KMS-11 (cell line): ENCODE measurements around the gene MED12.
"Not testable (repeated sequence)": the region's sequence is repeated elsewhere in the genome, so short reads cannot be mapped to it uniquely, and the experiment has no call there.

Source experiments
- H2AFZ ChIP-seq: fragments of 200-600 bp; sonication (generic); 2 replicates; pipeline ENCODE4 v1.6.1; 2016; ENCODE audit warnings: antibody characterized with exemption, mixed run types, low read depth
- H3K27ac ChIP-seq: fragments of 200-600 bp; sonication (generic); 2 replicates; pipeline ENCODE4 v1.6.1; 2016; ENCODE audit warnings: mild to moderate bottlenecking, mixed run types
- H3K27me3 ChIP-seq: fragments of 200-600 bp; sonication (generic); 2 replicates; pipeline ENCODE4 v1.6.1; 2017; ENCODE audit warnings: mild to moderate bottlenecking, low read depth, mixed run types, moderate library complexity; ENCODE audit not compliant: insufficient read depth
- H3K36me3 ChIP-seq: fragments of 200-600 bp; sonication (generic); 2 replicates; pipeline ENCODE4 v1.6.1; 2017; ENCODE audit warnings: mild to moderate bottlenecking, mixed run types; ENCODE audit not compliant: insufficient read depth
- H3K4me1 ChIP-seq: fragments of 200-600 bp; sonication (generic); 2 replicates; pipeline ENCODE4 v1.6.1; 2016; ENCODE audit warnings: mild to moderate bottlenecking, low read depth, mixed run types; ENCODE audit not compliant: poor library complexity, severe bottlenecking
- H3K4me2 ChIP-seq: fragments of 200-600 bp; sonication (generic); 2 replicates; pipeline ENCODE4 v1.7.0; 2016; ENCODE audit warnings: mild to moderate bottlenecking, mixed run types
- H3K4me3 ChIP-seq: fragments of 200-600 bp; sonication (generic); IDR thresholded peaks from 2 replicates; pipeline ENCODE4 v1.6.1; 2017; ENCODE audit warnings: low read depth, low read length, mixed read lengths; ENCODE audit not compliant: insufficient read depth
- H3K79me2 ChIP-seq: fragments of 200-600 bp; sonication (generic); 2 replicates; pipeline ENCODE4 v1.6.1; 2016; ENCODE audit warnings: low read depth, mixed run types; ENCODE audit not compliant: insufficient read depth
- H3K9ac ChIP-seq: fragments of 200-600 bp; sonication (generic); 2 replicates; pipeline ENCODE4 v1.6.1; 2016; ENCODE audit warnings: mild to moderate bottlenecking, mixed run types
- H4K20me1 ChIP-seq: fragments of 200-600 bp; sonication (generic); 2 replicates; pipeline ENCODE4 v1.6.1; 2016; ENCODE audit warnings: mild to moderate bottlenecking, mixed run types; ENCODE audit not compliant: insufficient read depth
- TF ChIP-seq, protein P1 (sequence below): fragments of 200-600 bp; sonication (generic); conservative IDR thresholded peaks from 2 replicates; pipeline ENCODE4 v1.6.1; 2017; ENCODE audit warnings: low read depth, mild to moderate bottlenecking, antibody characterized with exemption, low read length, moderate library complexity, mixed read lengths

The MED12 gene

DNA sequence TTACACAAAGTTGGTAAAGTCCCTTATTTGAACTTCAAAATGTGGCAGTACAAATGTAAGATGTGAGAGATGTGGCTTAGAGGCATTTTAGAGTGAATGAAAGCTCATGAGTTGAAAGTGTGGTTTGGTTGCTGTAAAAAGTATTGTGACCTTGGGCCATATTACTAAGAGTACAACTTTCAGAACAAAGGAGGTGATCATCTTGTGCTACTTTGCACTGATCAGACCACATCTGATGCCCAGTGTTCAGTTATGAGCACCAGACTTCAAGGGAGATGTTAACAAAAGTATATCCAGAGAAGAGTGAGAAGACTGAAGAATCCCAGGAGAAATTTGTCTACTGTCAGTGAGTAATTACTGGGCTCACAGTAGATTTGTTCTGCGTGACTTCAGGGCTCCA lies 56.4 kb downstream of the MED12 start:
- Histone ChIP-seq H2AFZ (no peak overlapping the region), H3K4me1 (no peaks in the 10 kb centered on the region), H4K20me1 (no peaks in the 10 kb centered on the region), H3K4me2 (no peak overlapping the region), H3K27me3 (no peaks in the 10 kb centered on the region), H3K36me3 (no peaks in the 10 kb centered on the region), H3K79me2 (no peaks in the 10 kb centered on the region), H3K4me3 (no peak overlapping the region), H3K27ac (no peak overlapping the region), H3K9ac (no peak overlapping the region)
- TF ChIP-seq, protein P1, sequence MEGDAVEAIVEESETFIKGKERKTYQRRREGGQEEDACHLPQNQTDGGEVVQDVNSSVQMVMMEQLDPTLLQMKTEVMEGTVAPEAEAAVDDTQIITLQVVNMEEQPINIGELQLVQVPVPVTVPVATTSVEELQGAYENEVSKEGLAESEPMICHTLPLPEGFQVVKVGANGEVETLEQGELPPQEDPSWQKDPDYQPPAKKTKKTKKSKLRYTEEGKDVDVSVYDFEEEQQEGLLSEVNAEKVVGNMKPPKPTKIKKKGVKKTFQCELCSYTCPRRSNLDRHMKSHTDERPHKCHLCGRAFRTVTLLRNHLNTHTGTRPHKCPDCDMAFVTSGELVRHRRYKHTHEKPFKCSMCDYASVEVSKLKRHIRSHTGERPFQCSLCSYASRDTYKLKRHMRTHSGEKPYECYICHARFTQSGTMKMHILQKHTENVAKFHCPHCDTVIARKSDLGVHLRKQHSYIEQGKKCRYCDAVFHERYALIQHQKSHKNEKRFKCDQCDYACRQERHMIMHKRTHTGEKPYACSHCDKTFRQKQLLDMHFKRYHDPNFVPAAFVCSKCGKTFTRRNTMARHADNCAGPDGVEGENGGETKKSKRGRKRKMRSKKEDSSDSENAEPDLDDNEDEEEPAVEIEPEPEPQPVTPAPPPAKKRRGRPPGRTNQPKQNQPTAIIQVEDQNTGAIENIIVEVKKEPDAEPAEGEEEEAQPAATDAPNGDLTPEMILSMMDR = no peak

DNA sequence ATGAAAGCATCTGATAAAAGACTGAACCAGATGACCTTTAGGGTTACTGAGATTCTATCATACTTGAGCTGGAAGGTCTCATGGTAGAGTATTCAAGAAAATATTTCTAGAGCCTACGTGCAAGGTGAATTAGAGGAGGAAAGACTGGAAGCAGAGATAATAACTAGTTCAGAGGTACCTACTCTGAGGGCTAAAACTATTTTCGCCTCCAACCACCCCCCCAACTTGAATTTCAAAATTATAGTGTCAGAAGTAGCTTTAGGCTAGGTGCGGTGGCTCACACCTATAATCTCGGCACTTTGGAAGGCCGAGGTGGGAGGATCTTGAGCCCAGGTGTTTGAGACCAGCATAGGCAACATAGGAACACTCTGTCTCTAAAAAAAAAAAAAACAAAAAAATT lies 57.1 kb downstream of the MED12 start:
- no peak overlapping the region for H3K4me2 ChIP-seq
- no peak overlapping the region for H3K27ac ChIP-seq
- no peaks in the 10 kb centered on the region for H3K4me1 ChIP-seq
- TF ChIP-seq, protein P1 = no peak
- no peak overlapping the region for H3K9ac ChIP-seq
- no peaks in the 10 kb centered on the region for H3K27me3 ChIP-seq
- no peaks in the 10 kb centered on the region for H3K79me2 ChIP-seq
- no peaks in the 10 kb centered on the region for H3K36me3 ChIP-seq
- H4K20me1 ChIP-seq = no peaks in the 10 kb centered on the region
- H2AFZ ChIP-seq = no peak overlapping the region
- H3K4me3 ChIP-seq = no peak overlapping the region

DNA sequence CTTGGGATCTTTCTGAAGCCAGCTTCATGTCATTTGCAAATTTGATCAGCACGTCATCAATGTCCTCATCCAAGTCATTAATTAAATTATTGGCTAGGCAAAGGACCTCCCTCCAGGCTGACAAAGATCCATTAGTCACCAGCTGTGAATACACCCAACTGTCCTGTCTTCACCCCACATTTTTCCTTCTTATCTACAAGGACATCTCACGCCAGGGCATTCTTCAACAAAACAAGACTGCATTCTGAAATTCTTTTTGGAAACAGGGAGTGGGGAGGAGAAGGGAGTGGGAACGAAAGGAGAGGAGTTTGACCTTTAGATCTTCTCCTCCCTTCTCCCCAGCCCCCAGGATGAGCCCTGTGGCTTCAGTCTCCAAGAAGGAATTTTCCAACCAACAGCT lies 58.9 kb downstream of the MED12 start:
- H3K9ac ChIP-seq = no peak overlapping the region
- no peaks in the 10 kb centered on the region for H3K36me3 ChIP-seq

DNA sequence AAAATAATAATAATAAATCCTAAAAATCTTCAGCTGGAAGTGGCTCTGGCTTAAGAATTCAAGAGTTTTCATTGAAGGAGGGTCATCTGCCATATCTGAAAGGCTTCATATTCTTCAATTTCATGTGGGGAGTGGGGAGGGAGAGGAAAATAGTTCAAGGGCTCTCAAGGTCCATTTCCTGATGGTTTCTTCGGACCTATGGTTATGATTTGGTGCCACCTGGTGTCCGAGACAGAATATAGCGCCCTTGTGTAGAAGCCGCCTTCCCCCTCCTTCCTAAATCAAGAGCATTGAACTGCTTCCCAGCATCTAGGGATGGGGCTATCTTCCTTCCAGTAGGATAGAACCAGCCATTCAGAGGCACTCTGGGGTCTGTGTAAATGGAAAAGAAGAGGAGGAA lies 60.5 kb downstream of the MED12 start:
- Histone ChIP-seq H3K4me2 (no peak overlapping the region), H3K79me2 (no peaks in the 10 kb centered on the region), H2AFZ (no peak overlapping the region; the same call in 1 of the 2 replicates), H4K20me1 (no peaks in the 10 kb centered on the region), H3K9ac (no peak overlapping the region), H3K4me1 (peaks cover 9% of the 10 kb centered on the region), H3K27me3 (no peaks in the 10 kb centered on the region), H3K4me3 (no peak overlapping the region), H3K36me3 (no peaks in the 10 kb centered on the region), H3K27ac (no peak overlapping the region)
- TF ChIP-seq, protein P1 = peak; percentile 77

More for the DNA sequence above, 58.9 kb downstream of the MED12 start:
- Histone ChIP-seq H3K27me3 (no peaks in the 10 kb centered on the region), H3K27ac (no peak overlapping the region), H4K20me1 (no peaks in the 10 kb centered on the region), H2AFZ (no peak overlapping the region), H3K4me1 (peaks cover under 1% of the 10 kb centered on the region), H3K79me2 (no peaks in the 10 kb centered on the region), H3K4me3 (no peak overlapping the region), H3K4me2 (no peak overlapping the region)
- TF ChIP-seq, protein P1 = no peak

DNA sequence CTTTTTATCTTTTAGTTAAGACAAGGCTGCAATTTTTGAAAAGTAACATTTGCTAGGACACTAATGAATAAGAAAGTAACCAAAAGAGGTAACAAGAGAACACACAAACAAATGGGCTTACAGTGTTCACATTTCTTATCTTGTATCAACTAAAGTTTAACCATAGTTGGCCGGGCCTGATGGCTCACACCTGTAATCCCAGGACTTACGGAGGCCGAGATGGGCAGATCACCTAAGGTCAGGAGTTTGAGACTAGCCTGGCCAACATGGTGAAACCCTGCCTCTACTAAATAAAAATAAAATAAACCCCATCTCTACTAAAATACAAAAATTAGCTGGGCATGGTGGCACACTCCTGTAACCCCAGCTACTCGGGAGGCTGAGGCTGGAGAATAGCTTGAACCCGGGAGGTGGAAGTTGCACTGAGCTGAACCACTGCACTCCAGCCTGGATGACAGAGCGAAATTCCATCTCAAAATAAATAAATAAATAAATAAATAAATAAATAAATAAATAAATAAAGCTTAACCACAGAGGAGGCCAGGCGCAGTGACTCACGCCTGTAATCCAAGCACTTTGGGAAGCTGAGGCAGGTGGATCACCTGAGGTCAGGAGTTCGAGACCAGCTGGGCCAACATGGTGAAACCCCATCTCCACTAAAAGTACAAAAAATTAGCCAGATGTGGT lies 62.3 kb downstream of the MED12 start:
- not testable (repeated sequence) for H4K20me1 ChIP-seq, H3K4me2 ChIP-seq, H3K36me3 ChIP-seq, H3K4me3 ChIP-seq, H3K79me2 ChIP-seq, H3K4me1 ChIP-seq, H3K27me3 ChIP-seq, H3K9ac ChIP-seq, H3K27ac ChIP-seq
- H2AFZ ChIP-seq = peak overlapping the region; percentile 49; the same call in 1 of the 2 replicates
